Subcutaneous abdominal adipose tissue (tissue), 5 donors: ENCODE data around the gene PHOX2A.

Experiments
- H3K27ac ChIP-seq: one replicate; pipeline ENCODE4 v1.7.0; 2013; ENCODE audit warnings: low read depth, mild to moderate bottlenecking, inconsistent platforms, low read length, moderate library complexity
- H3K27me3 ChIP-seq, 5 donors: one replicate each; pipeline ENCODE4 v1.7.0; 2013; ENCODE audit warnings: low read length in 5 of 5, inconsistent platforms in 1 of 5; ENCODE audit not compliant: control insufficient read depth in 5 of 5, insufficient read depth in 4 of 5
- H3K36me3 ChIP-seq, 5 donors: one replicate each; pipeline ENCODE4 v1.7.0; 2013; ENCODE audit warnings: low read length in 5 of 5; ENCODE audit not compliant: control insufficient read depth in 5 of 5, insufficient read depth in 5 of 5
- H3K4me1 ChIP-seq, 5 donors: one replicate each; pipeline ENCODE4 v1.7.0; 2013; ENCODE audit warnings: low read length in 5 of 5, mild to moderate bottlenecking in 3 of 5, moderate library complexity in 1 of 5; ENCODE audit not compliant: control insufficient read depth in 5 of 5, insufficient read depth in 5 of 5
- H3K4me3 ChIP-seq, 5 donors: one replicate each; pipeline ENCODE4 v1.7.0; 2013; ENCODE audit warnings: low read length in 5 of 5, low read depth in 1 of 5
- H3K9ac ChIP-seq, 5 donors: one replicate each; pipeline ENCODE4 v1.7.0; 2013; ENCODE audit warnings: low read length in 5 of 5, mild to moderate bottlenecking in 4 of 5, moderate library complexity in 3 of 5
- H3K9me3 ChIP-seq, 5 donors: one replicate each; pipeline ENCODE4 v1.7.0; 2013; ENCODE audit warnings: low read length in 5 of 5; ENCODE audit not compliant: control insufficient read depth in 5 of 5
- donor health status: healthy.
- donor health status: healthy.
- donor health status: healthy.
- donor health status: healthy.
- donor health status: healthy.

PHOX2A gene

GRCh38 chr11:72251614-72252013 lies 7.6 kb upstream of the PHOX2A start:
- no peaks in the 10 kb centered on the region for H3K4me1 ChIP-seq
- H3K9ac ChIP-seq = no peak overlapping the region
- H3K9me3 ChIP-seq = no peaks in the 10 kb centered on the region
- peaks cover 0 to 30% (median 11%) of the 10 kb centered on the region in 5 donors for H3K27me3 ChIP-seq
- no peaks in the 10 kb centered on the region for H3K36me3 ChIP-seq
- H3K27ac ChIP-seq = no peak overlapping the region
- no peak overlapping the region for H3K4me3 ChIP-seq

GRCh38 chr11:72250661-72251464 lies 6.9 kb upstream of the PHOX2A start:
- Histone ChIP-seq H3K9me3 (no peaks in the 10 kb centered on the region), H3K27ac (no peak overlapping the region), H3K4me1 (no peaks in the 10 kb centered on the region), H3K4me3 (no peak overlapping the region), H3K36me3 (no peaks in the 10 kb centered on the region), H3K27me3 (peaks cover 6 to 35% (median 13%) of the 10 kb centered on the region in 5 donors), H3K9ac (no peak overlapping the region)

GRCh38 chr11:72249961-72250360 lies 6.0 kb upstream of the PHOX2A start:
- H3K27me3 ChIP-seq = peaks cover 15 to 44% (median 22%) of the 10 kb centered on the region in 5 donors
- H3K4me1 ChIP-seq = no peaks in the 10 kb centered on the region
- no peaks in the 10 kb centered on the region for H3K36me3 ChIP-seq

GRCh38 chr11:72247584-72247983 lies 3.6 kb upstream of the PHOX2A start:
- no peak overlapping the region for H3K27ac ChIP-seq
- peaks cover 33 to 62% (median 38%) of the 10 kb centered on the region in 5 donors for H3K27me3 ChIP-seq
- H3K4me1 ChIP-seq = peaks cover 0 to 11% (median 3%) of the 10 kb centered on the region in 5 donors
- H3K9me3 ChIP-seq = no peaks in the 10 kb centered on the region
- H3K9ac ChIP-seq = no peak overlapping the region
- H3K4me3 ChIP-seq = no peak overlapping the region
- H3K36me3 ChIP-seq = no peaks in the 10 kb centered on the region

More at GRCh38 chr11:72249961-72250360, 6.0 kb upstream of the PHOX2A start:
- H3K4me3 ChIP-seq = no peak overlapping the region
- no peak overlapping the region for H3K9ac ChIP-seq
- H3K27ac ChIP-seq = no peak overlapping the region
- no peaks in the 10 kb centered on the region for H3K9me3 ChIP-seq

GRCh38 chr11:72245263-72245816 lies 1.4 kb upstream of the PHOX2A start:
- H3K9ac ChIP-seq = no peak overlapping the region
- H3K9me3 ChIP-seq = no peaks in the 10 kb centered on the region
- H3K27ac ChIP-seq = no peak overlapping the region
- H3K4me3 ChIP-seq = no peak overlapping the region
- H3K36me3 ChIP-seq = no peaks in the 10 kb centered on the region
- H3K27me3 ChIP-seq = peaks cover 39 to 56% (median 49%) of the 10 kb centered on the region in 5 donors
- H3K4me1 ChIP-seq = peaks cover 2 to 18% (median 10%) of the 10 kb centered on the region in 5 donors

GRCh38 chr11:72244361-72245262 lies 636 bp upstream of the PHOX2A start:
- H3K36me3 ChIP-seq = no peaks in the 10 kb centered on the region
- H3K9me3 ChIP-seq = no peaks in the 10 kb centered on the region
- no peak overlapping the region for H3K9ac ChIP-seq
- H3K27ac ChIP-seq = no peak overlapping the region
- H3K27me3 ChIP-seq = peaks cover 39 to 51% (median 48%) of the 10 kb centered on the region in 5 donors
- H3K4me3 ChIP-seq = no peak overlapping the region
- peaks cover 2 to 23% (median 16%) of the 10 kb centered on the region in 5 donors for H3K4me1 ChIP-seq

- Histone ChIP-seq H3K4me1 (peaks cover 4 to 35% (median 27%) of the 10 kb centered on the region in 5 donors), H3K27ac (no peak overlapping the region), H3K36me3 (peaks cover 0 to 1% (median 0%) of the 10 kb centered on the region in 5 donors), H3K9me3 (no peaks in the 10 kb centered on the region), H3K9ac (no peak overlapping the region), H3K27me3 (peaks cover 39 to 50% (median 45%) of the 10 kb centered on the region in 5 donors), H3K4me3 (no peak overlapping the region)
Measured at GRCh38 chr11:72243173-72244059, 560 bp downstream of the PHOX2A start.

GRCh38 chr11:72242141-72242540 lies 1.8 kb downstream of the PHOX2A start:
- H3K4me1 ChIP-seq = peaks cover 4 to 47% (median 37%) of the 10 kb centered on the region in 5 donors
- no peak overlapping the region for H3K9ac ChIP-seq

GRCh38 chr11:72241291-72241781 lies 2.6 kb downstream of the PHOX2A start:
- Histone ChIP-seq H3K4me1 (peaks cover 4 to 55% (median 45%) of the 10 kb centered on the region in 5 donors), H3K36me3 (peaks cover 0 to 20% (median 17%) of the 10 kb centered on the region in 5 donors), H3K9me3 (no peaks in the 10 kb centered on the region), H3K4me3 (no peak overlapping the region), H3K27ac (no peak overlapping the region), H3K27me3 (peaks cover 35 to 41% (median 39%) of the 10 kb centered on the region in 5 donors), H3K9ac (no peak overlapping the region)

More at GRCh38 chr11:72242141-72242540, 1.8 kb downstream of the PHOX2A start:
- Histone ChIP-seq H3K9me3 (no peaks in the 10 kb centered on the region), H3K4me3 (no peak overlapping the region), H3K27me3 (peaks cover 39 to 48% (median 40%) of the 10 kb centered on the region in 5 donors), H3K36me3 (peaks cover 0 to 12% (median 12%) of the 10 kb centered on the region in 5 donors), H3K27ac (no peak overlapping the region)
